GM10248 (cell line): ENCODE measurements around the gene FSHR.

Source experiments
- CTCF ChIA-PET: fragments of 300-600 bp; sonication (Branson Sonifier 250); formaldehyde crosslinking; extraction: SDS; loops from one replicate; lab custom pipeline; 2021; ENCODE audit warnings: antibody characterized with exemption; lab: Yijun Ruan, JAX
- POLR2A ChIA-PET: fragments of 350-650 bp; sonication (Branson Sonifier 250); formaldehyde crosslinking; extraction: SDS; loops from one replicate; lab custom pipeline; 2020; ENCODE audit warnings: antibody characterized with exemption; lab: Yijun Ruan, JAX
- DNase-seq: peaks from one replicate; pipeline ENCODE4 v3.0.0; 2012; ENCODE audit errors: extremely low spot score
- TF ChIP-seq, protein P1 (sequence below): IDR thresholded peaks from 2 replicates; pipeline ENCODE4 v1.5.1; 2012; ENCODE audit warnings: mild to moderate bottlenecking, low read depth; ENCODE audit errors: extremely low read depth, missing control alignments, control extremely low read depth

Gene FSHR

DNA sequence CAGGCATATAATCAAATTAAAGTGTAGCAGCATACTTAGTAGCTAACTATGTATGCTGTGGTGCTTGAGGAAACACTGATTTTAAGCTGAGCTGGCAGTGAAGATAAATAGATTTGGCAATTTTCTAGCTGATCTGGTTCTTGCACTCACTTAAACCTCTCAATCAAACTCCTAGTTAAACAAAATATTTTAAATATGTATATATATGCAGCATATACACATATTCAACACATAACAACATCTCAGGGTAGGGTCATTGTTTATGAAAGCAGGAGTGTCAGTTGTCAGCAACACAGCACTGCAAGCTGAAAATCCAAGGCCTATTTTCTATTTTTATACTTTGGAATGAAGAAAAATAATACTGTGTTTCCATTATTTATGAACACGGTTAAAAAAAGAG, 10.4 kb upstream of the FSHR start:
- TF ChIP-seq, protein P1, sequence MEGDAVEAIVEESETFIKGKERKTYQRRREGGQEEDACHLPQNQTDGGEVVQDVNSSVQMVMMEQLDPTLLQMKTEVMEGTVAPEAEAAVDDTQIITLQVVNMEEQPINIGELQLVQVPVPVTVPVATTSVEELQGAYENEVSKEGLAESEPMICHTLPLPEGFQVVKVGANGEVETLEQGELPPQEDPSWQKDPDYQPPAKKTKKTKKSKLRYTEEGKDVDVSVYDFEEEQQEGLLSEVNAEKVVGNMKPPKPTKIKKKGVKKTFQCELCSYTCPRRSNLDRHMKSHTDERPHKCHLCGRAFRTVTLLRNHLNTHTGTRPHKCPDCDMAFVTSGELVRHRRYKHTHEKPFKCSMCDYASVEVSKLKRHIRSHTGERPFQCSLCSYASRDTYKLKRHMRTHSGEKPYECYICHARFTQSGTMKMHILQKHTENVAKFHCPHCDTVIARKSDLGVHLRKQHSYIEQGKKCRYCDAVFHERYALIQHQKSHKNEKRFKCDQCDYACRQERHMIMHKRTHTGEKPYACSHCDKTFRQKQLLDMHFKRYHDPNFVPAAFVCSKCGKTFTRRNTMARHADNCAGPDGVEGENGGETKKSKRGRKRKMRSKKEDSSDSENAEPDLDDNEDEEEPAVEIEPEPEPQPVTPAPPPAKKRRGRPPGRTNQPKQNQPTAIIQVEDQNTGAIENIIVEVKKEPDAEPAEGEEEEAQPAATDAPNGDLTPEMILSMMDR: no peak
- ChIA-PET CTCF (interaction anchor here (1.5 to 1.6 kb wide), 2 partner anchors 22 to 44 kb away, joined by 4 to 5 read pairs; no protein-coding TSS in a partner anchor), POLR2A (no interaction called here)
- no peak for DNase-seq

DNA sequence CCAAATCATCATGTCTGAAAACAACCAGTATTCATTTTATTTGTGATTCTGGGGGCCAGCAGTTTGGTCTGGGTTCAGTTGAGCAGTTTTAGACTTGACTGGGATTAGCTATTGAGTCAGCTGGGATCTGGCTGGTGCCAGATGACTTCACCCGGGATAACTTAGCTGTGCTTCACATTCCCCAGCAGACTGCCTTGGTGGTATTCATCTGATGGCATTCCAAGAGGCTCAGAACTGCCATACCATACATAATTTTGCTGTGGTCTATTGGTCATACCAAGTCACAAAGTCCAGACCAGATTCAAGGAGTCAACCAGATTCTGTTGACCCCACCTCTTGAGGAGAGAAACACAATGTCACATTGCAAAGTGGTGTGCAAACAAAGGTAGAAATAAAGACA, 7.8 kb upstream of the FSHR start:
- TF ChIP-seq, protein P1: no peak
- POLR2A ChIA-PET: no interaction called here
- no peak for DNase-seq
- CTCF ChIA-PET: no interaction called here

DNA sequence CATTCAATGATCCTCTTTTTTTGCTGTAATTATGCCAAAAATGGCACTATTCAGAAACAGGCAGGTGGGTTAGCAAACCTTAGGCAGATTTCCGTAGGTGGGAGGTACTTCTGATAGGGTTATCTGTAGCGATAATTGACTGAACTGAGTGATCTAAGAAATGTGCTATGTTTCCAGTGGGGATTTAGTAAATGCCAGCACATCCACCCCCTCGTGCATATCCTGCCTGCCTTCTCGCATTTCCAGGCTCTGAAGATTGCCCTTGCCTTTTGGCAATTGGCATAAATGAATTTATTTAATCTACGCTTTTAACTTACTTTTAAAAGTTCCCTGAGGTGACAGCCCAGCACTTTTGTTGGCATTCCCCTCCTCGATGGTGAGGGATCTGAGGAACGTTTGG, 576 bp upstream of the FSHR start:
- ChIA-PET POLR2A (no interaction called here), CTCF (no interaction called here)
- no peak for DNase-seq
- TF ChIP-seq, protein P1: no peak

DNA sequence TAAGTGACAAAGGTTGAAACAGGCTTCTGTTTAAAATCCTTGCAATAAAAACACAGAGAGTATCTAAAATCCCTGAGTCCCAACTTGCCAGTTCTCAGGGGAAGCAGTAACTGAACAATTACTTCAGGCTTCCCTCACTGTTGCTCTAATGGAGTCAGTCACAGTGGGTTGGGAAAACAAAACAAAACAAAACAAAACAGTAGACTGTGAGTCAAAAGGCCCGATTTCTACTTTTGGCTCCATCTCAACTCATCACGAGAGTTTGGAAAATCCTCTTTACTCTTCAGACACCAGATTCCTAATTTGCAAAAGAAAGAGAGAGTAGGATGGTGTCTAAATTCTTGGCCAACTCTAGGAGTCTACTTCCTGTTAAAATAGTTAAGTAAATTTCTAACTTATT, 1.1 kb downstream of the FSHR start:
- DNase-seq: no peak
- CTCF ChIA-PET: interaction anchor here (1.3 kb wide), 1 partner anchor 10 kb away, joined by 3 read pairs; no protein-coding TSS in a partner anchor
- POLR2A ChIA-PET: no interaction called here
- TF ChIP-seq, protein P1: no peak

DNA sequence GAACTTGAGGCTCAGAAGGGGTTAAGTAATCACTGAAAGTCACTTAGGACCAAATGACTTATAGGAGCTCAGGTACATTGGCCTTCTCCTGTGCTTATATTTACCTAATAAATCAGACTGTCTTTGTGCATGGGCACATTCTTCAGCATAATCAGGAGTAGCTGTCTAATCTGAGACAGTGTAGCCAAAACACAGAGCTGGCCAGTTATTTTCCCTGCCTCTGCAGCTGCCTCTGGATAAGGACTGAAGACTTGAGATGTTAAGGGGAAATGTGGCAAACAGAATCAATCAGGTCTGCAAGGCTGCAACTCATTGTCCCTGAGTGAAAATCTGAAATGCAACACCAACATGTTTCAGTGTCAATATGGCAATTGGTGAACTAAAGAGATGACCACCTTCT, 1.5 kb downstream of the FSHR start:
- CTCF ChIA-PET: interaction anchor here (1.3 kb wide), 1 partner anchor 10 kb away, joined by 3 read pairs; no protein-coding TSS in a partner anchor
- POLR2A ChIA-PET: no interaction called here
- no peak for DNase-seq
- TF ChIP-seq, protein P1: no peak

DNA sequence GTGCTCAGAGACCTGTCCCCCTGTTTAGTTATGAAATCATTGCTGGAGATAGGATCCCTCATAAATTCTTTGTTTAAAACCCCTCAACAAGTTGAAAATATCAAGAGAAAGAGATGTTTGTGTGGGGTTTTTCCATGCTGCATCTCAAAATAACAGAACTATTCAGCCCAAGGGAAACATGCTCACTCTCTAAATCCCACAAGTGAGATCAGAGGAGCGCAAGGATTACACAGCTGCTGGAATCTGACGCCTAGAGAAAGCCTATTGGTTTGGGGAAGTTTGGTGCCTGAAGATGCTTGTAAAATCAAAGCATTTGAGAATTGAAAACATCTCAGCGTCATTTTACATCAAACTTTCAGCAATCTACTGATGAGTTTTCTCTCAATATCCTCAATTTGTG, 7.9 kb downstream of the FSHR start:
- TF ChIP-seq, protein P1: no peak
- POLR2A ChIA-PET: no interaction called here
- DNase-seq: no peak
- CTCF ChIA-PET: no interaction called here

DNA sequence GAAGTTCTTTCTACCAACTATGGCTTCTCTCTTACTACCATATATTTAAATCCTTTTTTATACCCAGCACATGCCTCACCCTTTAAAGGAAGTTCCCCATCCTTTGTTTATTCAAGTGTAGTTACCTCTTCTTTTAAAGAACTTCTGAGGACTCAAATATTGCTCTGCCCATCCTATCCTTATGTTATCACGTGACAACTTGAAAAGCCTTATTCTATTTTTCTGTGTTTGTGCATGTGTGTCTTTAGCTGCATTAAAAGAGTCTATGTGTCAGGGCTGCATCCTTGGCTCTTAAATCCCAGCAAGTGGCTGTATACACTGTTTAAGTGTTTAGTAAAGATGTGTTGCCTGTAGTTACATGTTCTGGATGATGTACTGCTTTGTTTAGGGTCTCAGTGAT, 22.5 kb downstream of the FSHR start:
- TF ChIP-seq, protein P1: no peak
- DNase-seq: no peak
- ChIA-PET POLR2A (no interaction called here), CTCF (no interaction called here)
